HG03558 (cell line): ENCODE data around the gene POLDIP2.

Experiments used
- ATAC-seq: cut with Tn5 transposase; IDR thresholded peaks from one replicate; pipeline ENCODE4 v1.9.1; 2021; ENCODE audit warnings: moderate number of reproducible peaks; ENCODE audit not compliant: unreplicated experiment; ENCODE audit errors: extremely low read depth

Gene POLDIP2

DNA sequence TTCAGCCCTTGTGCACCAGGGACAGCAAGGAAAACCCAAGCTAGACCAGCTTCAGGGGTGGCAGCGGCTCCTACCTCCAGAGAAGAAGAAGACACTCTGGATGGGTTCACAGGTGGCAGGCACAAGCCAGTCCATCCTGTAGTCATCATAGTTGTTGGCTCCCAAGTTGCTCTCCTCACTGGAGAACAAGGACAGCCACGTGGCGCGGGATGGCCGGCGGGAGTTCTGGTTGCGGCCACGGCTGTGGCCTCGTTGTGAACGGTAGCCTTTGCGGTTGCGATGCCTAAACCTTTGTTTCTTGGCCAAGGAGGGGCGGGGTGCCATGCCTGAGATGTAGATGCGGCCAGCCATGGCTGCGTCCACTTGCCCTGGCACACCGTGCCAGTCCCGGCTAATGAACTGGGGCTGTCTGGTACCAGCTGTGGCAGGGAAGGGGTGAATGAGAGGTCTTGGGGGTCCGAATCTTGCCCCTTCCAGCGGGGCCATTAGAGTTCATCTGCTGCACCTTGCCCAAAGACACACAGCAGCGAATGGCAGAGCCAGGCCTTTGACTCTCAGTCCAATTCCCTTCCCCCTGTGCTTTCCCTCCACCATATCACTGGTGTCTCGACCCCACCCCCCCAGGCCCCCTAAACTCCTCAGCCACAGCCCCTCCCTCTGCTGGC is 10.4 kb upstream of the POLDIP2 start:
- ATAC-seq: no peak

DNA sequence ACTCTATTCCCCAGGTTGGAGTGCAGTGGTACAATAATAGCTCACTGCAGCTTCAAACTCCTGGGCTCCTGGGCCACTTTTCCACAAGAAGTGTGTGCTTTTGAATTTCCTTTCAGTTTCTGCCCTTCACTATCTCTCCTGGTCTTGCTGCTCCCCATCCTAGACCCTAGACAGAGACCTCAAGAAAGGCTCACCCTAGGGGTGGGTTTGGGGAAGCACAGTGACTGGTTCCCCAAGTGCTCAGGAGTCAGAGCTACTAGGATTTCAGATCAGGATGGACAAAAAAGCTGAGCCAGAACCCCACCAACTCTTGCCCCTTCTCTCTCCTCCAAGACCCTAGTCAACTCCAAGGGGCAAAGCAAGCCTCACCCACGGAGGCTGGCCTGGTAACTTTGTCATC is 9.3 kb upstream of the POLDIP2 start:
- no peak for ATAC-seq

- no peak for ATAC-seq
Measured at GRCh38 chr17:28365487-28365886, 8.2 kb upstream of the POLDIP2 start.

GRCh38 chr17:28364665-28365363 is 7.5 kb upstream of the POLDIP2 start, which contains the start of gene SEBOX:
SEBOX (minus strand) TSS chr17:28365199; CDS start chr17:28365151, 48 bp downstream.
- ATAC-seq: no peak

GRCh38 chr17:28363776-28364650 is 6.7 kb upstream of the POLDIP2 start:
- ATAC-seq: no peak

GRCh38 chr17:28363186-28363585 is 5.9 kb upstream of the POLDIP2 start:
- ATAC-seq: no peak

- no peak for ATAC-seq
Measured at GRCh38 chr17:28357901-28358197, 522 bp upstream of the POLDIP2 start.

GRCh38 chr17:28350271-28350670 is 7.1 kb downstream of the POLDIP2 start:
- ATAC-seq: no peak

DNA sequence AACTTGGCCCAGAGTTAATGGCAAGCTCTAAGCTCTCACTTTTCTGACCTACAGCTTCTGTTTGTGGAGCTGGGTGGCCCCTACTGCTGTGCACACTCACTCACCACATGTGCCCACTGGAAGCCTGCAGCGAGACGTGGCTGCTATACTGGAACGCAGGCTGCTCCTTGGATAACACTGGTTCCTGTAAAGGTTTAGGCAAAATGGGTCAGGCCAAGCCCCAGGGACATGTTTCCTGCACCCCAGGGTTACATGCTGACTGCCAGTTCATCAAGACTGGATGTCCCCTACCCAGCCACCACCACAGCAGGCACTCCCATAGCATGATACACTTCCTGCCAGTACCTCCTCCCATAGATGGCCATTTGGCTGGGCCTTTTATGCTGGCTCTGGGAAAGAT is 8.3 kb downstream of the POLDIP2 start:
- ATAC-seq: no peak

DNA sequence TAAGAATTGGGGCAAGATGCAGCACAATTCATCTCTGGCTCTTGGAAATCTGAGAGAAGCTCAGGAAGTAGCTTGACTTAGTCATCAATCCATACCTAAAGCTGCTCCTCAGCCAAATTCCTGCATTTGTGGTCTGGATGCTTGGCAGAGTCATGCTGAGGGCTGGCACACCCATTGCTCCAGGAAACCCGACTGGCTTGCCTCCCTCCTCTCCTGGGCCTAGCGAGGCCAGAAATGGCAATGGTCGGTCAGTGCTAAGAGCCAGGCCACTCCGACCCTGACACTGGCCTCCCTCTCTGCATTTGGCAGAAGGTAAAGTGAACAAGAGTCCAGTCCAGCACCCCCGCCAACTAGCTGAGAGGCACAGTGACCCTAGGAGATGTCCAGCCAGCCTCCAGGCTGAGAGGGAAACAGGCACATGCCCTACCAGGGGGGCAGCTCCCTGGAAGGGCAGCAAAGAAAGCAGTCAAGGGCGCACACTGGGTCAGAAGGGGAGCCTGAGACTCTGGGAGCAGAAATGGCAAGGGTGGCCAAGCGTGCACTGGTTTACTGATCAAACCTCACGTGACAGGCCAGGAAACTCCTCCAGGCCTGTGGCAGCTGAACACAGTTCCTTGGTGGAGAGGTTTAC is 10.0 kb downstream of the POLDIP2 start:
- no peak for ATAC-seq

GRCh38 chr17:28346746-28347246 is 10.5 kb downstream of the POLDIP2 start:
- no peak for ATAC-seq

GRCh38 chr17:28346199-28346580 is 11.1 kb downstream of the POLDIP2 start:
- ATAC-seq: no peak

DNA sequence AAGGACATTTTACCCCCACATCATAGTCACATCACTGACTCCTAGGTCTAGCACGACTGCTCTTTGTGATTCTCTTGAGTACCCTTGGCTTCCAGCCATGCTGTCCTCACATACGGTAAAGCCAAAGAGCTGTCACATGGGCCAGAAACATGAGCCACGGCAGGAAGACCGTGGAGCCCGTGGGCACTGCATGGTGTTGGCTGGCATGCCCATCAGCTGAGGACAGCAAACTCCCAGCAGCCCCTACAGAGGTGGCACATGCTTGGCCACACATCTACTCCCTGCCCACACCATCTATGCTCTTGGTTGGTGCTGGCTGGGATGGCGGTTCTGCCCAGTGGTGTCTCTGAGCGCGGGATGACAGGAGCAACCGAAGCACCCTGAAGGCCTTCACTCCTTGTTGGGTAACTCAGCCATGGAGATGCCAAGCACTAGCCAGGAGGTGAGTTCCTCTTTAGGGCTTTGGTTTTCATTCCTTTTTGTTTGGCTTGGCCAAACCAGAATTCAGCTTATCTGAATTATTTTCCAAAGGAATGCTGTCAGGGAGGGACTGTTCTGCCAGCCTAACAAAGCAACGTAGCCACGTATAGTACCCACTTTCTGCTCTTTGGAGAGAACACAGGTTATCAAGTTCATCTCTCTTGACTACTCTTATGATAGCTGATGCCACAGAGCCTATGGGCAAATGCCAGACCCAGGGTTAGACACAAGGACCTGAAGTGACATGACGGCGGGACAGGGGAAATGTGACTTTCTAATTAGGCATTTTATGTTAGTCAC is 11.7 kb downstream of the POLDIP2 start:
- no peak for ATAC-seq

DNA sequence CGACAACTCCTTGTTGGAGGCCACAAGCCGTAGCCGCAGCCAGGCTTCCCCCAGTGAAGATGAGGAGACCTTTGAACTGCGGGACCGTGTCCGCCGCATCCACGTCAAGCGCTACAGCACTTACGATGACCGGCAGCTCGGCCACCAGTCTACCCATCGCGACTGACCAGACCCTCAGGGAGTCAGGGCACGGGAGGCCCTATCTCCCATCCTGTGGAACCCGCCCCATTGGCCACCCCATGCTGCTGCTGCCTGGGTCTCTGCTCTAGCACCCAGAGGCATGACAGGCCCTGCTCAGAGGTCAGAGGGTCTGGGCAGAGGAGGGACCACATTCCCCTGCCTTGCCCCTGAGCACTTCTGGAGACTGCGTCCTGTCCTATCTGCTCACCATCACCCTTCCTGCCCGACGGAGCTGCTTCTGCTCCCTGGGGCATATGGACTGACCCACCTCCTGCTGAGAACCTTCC is 12.9 kb downstream of the POLDIP2 start:
- no peak for ATAC-seq

- ATAC-seq: no peak
Measured at GRCh38 chr17:28344011-28344410, 13.3 kb downstream of the POLDIP2 start.

GRCh38 chr17:28343491-28343932 is 13.8 kb downstream of the POLDIP2 start:
- ATAC-seq: no peak

DNA sequence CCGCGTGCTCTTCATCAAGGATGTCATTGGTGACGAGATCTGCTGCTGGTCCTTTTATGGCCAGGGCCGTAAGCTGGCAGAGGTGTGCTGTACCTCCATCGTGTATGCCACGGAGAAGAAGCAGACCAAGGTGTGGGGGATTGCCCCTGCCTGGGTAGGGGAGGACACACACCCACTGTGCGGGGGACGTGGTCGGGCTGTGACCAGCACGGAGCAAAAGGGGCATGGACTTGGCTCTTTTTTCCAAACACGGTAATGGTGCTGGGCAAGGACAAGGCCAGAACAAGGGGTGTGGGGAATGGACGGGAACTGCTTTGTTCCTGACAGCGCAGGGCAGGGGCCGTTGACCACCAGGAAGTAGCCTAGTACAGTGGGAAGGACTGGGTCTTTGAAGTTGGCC is 15.0 kb downstream of the POLDIP2 start:
- no peak for ATAC-seq

GRCh38 chr17:28341516-28341915 is 15.8 kb downstream of the POLDIP2 start:
- ATAC-seq: no peak

DNA sequence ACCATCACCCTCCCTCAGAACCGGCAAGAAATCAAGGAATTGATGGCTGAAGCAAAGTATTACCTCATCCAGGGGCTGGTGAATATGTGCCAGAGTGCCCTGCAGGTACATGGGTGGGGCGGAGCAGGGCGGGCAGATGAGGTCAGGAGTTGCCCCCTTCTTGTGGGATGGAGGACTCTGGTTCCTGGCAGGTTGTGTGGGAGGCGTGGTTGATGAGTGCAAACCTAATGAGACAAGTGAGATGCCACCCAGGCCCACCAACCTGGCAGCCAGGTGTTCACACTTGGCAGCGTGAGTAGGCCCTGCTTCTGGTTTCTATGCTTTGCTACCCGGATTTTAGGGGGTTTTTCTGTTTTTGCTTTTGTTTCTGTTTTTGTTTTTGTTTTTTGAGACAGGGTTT is 17.0 kb downstream of the POLDIP2 start:
- ATAC-seq: no peak

- no peak for ATAC-seq
Measured at GRCh38 chr17:28339431-28339830, 17.9 kb downstream of the POLDIP2 start.
